NT2/D1 (cell line): ENCODE measurements around the gene FBXO9.

Source experiments
- SUZ12 ChIP-seq: IDR thresholded peaks from 2 replicates; pipeline ENCODE4 v1.6.1; 2011; ENCODE audit not compliant: insufficient read length, insufficient read depth; ENCODE audit errors: extremely low read depth
- YY1 ChIP-seq: IDR thresholded peaks from 2 replicates; pipeline ENCODE4 v1.6.1; 2011; ENCODE audit not compliant: insufficient read length, insufficient read depth
- ZNF274 ChIP-seq: IDR thresholded peaks from 2 replicates; pipeline ENCODE4 v1.6.1; 2011; ENCODE audit warnings: mild to moderate bottlenecking, low read depth, low read length

DNA sequence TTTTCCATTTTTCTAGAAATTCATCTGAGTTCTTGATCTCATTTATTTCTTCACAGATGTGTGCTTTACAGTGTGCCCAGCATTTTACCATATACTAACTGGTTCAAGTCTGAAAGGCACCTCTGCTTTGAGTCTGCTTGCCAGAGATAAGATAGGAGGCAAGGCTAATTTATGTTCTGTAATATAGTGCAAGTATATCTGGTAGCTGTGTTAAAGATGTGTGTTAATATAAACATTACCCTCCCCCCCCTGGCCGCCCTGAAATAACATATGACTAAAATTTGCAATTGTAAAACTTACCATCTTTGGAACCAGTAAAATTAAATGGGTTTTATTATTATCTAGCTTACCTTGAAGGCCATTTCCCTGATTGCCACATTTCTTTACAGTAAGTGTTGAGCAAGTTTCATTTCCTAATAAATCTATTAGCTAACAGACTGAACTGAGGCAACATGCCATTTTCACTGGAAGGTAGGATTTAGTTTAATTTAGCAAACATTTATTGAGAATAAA, 2.7 kb downstream of the FBXO9 start:
- TF ChIP-seq ZNF274: no peak
- no peak for TF ChIP-seq YY1
- no peak for TF ChIP-seq SUZ12
